HG02571 (cell line): ENCODE data around the gene TXNDC2.
"Not testable (repeated sequence)": the region's sequence is repeated elsewhere in the genome, so short reads cannot be mapped to it uniquely, and the experiment has no call there.

Experiments used
- ATAC-seq: cut with Tn5 transposase; IDR thresholded peaks from one replicate; pipeline ENCODE4 v1.9.1; 2021; ENCODE audit warnings: mild to moderate bottlenecking, moderate library complexity; ENCODE audit not compliant: unreplicated experiment

TXNDC2 gene

DNA sequence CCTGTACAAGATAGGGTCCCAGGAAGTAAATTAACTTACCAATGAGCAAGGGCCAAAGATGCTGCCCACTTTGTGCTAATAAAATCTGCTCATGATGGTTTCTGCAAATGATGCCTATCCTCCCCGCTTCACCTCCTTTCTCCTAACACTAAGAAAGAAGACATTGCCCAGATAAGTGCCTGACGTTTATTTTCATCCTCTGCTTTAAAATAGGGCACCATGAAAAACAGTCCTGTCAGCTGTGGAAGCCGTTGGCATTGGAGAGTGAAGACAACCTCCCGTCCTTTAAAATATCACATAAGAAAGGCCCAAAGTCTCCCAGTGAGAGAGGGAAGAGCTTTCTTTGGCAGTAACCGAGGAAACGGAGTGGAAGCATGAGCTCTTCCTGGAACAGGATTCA, 1.7 kb upstream of the TXNDC2 start:
- no peak for ATAC-seq

DNA sequence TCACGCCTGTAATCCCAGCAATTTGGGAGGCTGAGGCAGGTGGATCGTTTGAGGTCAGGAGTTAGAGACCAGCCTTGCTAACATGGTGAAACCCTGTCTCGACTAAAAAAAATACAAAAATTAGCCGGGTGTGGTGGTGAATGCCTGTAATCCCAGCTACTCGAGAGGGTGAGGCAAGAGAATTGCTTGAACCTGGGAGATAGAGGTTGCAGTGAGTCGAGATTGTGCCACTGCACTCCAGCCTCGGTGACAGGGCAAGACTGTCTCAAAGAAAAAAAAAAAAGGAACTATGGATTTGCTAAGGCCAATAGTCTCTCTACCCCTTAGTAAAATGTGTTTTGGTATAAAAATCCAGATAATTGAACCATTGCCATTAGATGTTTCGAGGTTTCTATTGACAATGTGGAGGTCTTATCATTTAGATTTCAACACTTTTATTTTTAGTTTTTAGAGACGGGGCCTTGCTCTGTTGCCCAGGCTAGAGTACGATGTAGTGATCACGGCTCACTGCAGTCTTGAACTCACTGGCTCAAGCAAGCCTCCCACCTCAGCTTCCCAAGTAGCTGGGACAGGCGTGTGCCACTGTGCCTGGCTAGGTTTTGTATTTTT, 1.1 kb upstream of the TXNDC2 start:
- ATAC-seq: no peak

DNA sequence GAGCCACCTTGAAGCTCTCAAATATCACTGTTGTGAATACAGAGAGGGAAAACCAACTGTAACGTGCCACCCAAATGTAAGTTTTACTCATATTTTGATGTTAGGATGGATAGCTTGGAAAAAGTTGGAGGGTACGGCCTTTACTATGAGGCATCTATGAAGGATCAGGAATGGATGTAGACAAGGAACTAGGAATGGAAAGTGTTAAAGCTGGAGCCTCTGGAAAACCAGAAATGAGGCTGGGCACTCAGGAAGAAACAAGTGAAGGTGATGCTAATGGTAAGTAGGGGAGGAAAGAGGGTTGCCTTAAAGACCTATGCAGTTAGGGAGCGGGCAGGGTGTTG, 204 bp downstream of the TXNDC2 start:
- ATAC-seq: no peak

DNA sequence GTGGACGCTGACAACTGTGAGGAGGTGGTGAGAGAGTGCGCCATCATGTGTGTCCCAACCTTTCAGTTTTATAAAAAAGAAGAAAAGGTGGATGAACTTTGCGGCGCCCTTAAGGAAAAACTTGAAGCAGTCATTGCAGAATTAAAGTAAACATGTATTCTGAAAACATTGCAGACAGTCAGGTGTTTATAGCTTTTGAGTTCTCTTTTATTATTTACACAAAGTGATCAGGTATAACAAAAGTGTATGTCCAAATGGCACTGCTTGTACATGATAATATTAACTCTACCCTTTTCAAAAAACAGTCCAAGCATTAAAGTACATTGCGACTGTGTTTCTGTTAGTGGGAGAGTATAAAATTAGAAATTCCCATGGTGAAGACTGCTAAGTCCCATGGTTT, 2.2 kb downstream of the TXNDC2 start:
- no peak for ATAC-seq

DNA sequence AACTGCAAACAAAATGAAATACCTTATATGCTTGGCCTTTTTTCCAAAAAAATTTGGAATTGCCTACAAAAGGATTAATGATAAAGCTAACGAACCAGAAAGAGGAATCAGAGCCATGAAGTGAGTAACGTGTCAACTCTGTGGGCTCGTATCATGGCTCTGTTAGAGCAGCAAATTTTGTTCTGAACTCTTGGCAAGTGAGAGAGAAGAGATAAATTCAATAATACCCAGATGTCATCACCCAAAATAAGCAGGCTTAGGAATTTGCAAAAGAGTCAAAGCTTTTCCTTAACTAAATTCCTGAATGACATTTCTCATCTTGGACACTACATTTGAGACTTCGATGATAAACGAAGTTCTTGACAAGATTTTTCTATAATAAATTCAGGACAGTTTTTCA, 4.4 kb downstream of the TXNDC2 start:
- ATAC-seq: no peak

DNA sequence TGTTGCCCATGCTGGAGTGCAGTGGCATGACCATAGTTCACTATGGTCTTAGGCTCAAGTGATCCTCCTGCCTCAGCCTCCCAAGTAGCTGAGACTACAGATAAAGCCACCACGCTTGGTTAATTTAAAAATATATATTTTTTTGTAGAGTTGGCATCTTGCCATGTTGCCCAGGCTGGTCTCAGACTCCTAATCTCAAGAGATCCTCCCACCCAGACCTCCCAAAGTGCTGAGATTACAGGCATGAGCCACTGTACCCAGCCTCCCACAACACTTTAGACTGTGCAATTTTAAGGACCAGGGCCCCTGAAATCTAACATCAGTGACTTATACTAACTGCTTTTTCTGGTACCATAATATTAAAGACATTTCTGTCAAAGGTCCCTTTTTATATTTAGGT, 5.2 kb downstream of the TXNDC2 start:
- ATAC-seq: no peak

DNA sequence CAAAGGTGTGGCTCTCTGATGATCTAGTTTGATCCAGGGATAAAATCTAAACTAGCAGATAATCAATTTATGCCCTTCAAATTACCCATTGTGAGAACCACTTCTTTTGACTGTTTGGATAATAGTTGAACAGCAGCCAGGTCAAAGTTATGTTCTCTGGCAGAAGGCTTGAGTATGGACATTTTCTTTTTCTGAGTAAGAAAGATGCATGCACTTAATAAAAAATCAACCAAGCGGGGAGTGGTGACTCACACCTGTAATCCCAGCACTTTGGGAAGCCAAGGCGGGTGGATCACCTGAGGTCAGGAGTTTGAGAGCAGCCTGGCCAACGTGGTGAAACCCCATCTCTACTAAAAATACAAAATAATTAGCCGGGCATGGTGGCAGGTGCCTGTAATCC, 5.7 kb downstream of the TXNDC2 start:
- ATAC-seq: not testable (repeated sequence)

DNA sequence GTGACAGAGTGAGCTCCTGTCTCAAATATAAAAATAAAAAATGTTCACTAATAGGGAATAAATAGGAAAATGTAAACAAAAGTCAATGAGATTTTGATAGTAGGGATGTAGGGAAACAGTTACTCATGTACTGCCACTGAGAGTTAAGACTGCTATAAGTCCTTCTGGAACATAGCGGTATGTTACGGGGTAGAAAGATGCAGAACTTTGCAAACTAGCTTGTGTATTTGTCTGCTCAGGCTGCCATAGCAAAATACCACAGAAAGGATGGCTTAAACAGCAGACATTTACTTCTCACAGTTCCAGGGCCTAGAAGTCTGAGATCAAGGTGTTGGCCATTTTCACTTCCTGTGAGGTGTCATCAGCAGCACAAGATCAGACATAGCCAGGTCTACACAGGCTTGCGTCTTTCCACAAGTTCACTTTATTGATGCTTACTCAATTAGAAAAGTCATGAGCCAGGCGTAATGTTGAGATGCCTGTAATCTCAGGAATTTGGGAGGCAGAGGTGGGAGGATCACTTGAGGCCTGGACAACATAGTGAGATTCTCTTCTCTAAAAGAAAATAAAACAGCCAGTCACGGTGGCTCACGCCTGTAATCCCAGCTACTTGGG, 8.8 kb downstream of the TXNDC2 start:
- no peak for ATAC-seq

DNA sequence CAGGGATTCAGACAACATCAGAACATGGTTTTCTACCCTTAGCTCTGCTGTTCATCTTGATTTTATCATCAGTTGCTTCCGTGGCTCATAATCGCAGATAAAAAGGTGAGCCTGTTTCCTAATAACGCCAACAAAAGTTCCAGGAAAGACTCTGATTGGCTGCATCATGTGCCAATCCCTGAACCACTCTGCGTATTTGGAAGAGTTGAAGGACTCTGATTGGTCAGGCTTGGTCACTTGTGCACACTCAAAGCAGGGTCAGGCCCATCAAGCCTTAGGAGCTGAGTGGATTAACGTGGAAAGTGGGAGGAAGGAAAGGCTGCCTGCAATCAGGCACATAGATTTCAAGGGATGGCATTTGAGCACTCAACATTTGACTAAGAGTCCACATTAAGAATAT, 11.4 kb downstream of the TXNDC2 start:
- ATAC-seq: no peak

DNA sequence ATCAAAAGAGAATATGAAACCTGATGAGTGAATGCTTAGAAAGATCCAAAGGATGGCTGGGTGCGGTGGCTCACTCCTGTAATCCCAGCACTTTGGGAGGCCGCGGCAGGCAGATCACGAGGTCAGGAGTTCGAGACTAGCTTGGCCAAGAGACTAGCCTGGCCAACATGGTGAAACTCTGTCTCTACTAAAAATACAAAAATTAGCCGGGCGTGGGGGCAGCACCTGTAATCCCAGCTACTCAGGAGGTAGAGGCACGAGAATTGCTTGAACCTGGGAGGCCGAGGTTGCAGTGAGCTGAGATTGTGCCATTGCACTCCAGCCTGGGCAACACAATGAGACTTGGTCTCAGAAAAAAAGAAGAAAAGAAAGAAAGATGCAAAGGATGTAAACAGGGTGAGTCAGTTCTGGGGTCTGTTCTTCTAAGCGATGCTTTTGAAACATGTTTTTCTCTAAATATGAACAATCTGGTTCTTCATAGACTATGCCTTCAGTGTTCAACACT, 12.1 kb downstream of the TXNDC2 start:
- ATAC-seq: not testable (repeated sequence)

DNA sequence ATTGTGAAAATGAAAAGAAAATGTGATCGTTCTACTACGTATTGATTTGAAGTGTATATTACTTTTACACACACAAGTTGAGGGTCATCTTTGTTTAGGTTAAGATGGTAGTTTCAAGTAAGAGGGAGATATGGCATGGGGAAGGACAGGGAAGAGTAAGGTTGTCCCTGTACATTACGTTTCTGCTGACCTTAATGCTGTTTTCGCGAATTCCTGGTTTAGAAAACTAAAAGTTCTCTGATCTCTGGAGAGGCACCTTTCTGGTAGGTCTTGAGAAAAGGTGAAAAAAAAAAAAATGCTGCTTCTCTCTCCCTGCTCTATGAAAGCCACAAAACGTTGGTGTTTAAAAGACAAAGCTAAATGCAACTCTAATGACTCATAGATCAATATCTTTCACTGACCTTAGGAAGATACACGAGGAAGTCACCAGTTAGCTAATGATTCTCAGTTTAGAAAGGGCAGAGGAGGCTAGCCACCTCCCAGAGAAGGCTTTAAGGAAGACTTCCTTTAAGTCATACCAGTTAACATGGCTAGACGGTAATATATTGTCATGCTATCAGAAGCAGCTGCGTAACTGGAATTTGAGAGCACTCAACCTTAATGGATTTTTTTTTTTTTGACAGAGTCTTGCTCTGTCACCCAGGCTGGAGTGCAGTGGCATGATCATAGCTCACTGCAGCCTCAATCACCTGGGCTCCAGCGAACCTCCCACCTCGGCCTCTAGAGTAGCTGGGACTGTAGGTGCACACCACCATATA, 13.2 kb downstream of the TXNDC2 start:
- ATAC-seq: no peak

DNA sequence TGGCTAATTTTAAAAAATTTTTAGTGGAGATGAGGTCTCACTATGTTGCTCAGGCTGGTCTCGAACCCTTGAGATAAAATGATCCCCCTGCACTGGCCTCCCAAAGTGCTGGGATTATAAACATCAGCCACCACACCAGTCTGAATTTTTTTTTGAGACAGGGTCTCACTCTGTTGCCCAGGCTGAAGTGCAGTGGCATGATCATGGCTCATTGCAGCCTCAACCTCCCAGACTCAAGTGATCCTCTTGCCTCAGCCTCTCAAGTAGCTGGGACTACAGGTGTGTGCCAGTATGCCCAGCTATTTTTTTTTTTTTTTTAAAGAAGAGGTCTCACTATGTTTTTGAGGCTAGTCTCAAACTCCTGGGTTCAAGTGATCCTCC, 13.8 kb downstream of the TXNDC2 start:
- ATAC-seq: not testable (repeated sequence)

DNA sequence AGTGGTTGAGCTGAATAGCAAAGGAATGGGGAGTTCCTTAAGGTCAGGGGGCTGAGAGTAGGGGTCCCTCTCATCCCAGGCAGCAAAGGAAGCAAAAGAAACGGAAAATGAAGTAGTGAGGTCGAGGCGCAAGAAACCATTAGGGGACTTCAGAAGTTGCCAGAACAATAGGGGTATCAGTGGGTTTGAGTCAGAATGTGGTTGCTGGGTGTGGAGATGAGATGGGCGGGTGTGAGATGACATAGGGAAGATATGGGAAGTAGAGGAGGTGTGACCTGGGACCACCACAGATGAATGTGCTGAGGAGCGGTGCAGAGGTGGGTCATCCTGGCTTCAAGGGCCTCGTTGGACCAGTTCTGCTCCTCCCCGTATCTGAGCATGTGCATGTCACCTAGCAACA, 14.9 kb downstream of the TXNDC2 start:
- ATAC-seq: no peak

DNA sequence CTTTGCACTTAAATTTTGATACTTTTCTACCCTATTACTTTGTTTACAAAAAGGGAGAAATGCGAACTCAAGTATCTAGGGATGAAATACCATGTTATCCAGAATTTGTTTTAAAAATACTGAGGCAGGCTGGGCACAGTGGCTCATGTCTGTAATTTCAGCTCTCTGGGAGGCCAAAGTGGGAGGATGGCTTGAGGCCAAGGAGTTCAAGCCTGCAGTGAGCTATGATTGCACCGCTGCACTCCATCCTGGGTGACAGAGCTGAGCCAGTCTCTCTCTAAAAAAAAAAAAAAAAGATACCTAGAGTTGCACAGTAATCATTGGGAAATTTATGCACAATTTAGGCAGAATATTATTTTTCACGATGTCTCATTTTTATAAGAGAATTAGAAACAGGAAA, 15.6 kb downstream of the TXNDC2 start:
- ATAC-seq: no peak

DNA sequence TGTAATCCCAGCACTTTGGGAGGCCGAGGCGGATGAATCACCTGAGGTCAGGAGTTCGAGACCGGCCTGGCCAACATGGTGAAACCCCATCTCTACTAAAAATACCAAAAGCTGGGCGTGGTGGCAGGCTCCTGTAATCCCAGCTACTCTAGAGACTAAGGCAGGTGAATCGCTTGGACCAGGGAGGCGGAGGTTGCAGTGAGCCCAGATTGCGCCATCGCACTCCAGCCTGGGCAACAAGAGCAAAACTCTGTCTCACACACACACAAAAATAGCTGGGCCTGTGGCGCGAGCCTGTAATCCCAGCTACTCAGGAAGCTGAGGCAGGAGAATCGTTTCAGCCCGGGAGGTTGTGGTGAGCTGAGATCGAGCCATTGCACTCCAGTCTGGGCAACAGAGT, 16.5 kb downstream of the TXNDC2 start:
- not testable (repeated sequence) for ATAC-seq

DNA sequence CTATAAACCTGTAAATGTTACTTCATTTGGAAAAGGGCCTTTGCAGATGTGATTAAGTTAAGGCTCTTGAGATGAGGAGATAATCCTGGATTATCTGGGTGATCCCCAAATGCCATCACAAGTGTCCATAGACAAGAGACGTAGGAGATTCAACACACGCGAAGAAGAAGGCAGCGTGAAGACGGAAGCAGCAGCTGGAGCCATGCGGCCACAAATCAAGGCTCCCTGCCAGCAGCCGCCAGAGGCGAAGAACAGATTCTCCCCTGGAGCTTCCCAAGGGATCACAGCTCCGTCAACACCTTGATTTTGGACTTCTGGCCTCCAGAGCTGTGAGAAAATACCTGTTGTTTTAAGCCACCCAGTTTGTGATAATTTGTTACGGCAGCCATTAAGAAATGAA, 17.1 kb downstream of the TXNDC2 start:
- no peak for ATAC-seq

DNA sequence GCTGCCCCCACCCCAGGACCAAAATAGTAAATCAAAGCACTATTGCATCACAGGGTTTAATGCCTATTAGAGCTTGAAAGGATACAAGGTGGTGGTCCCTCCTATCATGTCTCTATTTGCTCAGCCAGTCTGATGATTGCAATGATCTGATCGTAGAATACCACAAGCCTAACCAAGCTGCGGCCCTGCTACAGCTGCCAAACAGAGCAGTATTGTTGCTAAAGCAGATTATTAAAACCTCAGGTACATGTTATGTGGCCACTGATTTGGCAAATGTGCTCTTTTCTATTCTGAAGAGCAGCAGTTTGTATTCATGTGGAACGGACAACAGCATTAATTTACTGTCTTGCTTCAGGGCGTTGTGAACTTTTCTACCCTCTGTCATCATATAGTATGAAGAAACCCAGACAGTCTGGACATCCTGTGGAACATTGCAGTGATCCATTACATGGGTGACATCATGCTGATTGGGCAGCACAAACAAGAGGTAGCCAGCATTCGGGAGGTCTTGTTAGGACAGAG, 19.7 kb downstream of the TXNDC2 start:
- no peak for ATAC-seq

DNA sequence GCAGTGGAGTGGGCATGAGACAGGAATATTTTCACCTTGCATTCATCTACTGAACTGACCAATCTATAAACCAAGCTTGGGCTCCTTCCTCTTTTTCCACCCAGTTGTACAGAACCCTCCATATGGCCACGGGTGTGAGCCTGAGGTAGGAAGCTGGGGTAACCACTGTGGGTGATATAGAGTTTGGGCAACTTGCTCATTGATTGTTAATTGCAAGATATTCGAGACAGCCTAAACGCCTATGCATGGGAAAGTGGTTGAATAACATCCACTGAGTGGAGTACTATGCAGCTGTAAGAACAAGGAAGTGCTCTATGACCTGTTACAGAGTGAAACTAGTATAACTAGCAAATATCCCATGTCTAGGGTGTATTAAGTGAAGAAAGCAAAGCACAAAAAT, 20.7 kb downstream of the TXNDC2 start:
- no peak for ATAC-seq

DNA sequence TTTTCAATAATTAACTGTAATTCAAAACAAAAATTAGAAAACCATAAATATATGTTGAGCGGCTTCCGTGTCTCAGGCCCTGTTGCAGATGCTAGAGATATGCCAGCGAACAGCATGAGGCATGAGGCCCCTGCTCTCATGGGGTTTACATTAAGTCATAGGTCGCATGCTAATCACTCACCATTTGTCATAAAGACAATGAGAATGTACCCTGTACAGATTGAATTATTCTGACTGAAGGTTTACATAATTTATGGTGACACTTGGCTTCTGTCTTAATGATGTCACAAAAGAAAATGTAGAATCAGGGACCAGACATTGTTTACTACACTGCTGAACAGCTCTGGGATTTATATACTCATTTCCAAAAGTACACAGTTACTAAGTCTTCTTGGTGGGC, 22.1 kb downstream of the TXNDC2 start:
- ATAC-seq: no peak

DNA sequence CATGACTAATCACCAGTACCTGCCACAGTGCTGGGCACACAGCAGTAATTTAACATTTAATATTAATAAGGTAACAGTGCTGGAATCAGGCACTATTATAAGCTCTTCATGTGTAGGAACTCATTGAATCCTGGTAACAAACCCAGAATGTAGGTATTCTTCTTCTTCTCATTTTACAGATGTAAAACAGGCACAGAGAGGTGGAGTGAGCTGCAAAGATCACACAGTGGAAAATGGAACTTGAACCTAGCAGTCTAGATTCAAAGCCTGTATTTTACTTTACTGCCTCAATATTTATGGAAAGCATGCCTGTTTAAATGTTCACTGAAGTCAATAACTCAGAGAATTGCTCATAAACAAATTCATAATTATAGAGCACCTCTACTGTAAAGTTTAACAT, 24.3 kb downstream of the TXNDC2 start:
- no peak for ATAC-seq

DNA sequence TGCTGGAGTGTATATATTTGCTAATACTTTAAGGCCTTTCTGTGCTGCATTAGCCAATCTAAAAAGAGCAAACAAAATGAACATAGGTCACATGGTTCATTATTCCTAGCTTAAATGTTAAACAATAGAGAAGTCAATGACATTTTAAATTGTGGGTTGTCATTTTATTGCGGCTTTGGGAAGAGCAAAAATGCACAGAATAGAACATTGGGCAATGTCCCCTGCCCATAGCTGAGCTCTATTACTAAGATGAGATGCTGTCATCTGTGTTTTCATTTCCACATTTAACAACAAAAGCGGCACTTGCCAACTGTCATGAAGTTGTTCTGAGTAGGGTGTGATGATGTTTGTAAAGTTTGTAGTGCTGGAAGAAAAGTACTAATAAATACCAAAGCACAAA, 24.9 kb downstream of the TXNDC2 start:
- ATAC-seq: no peak

DNA sequence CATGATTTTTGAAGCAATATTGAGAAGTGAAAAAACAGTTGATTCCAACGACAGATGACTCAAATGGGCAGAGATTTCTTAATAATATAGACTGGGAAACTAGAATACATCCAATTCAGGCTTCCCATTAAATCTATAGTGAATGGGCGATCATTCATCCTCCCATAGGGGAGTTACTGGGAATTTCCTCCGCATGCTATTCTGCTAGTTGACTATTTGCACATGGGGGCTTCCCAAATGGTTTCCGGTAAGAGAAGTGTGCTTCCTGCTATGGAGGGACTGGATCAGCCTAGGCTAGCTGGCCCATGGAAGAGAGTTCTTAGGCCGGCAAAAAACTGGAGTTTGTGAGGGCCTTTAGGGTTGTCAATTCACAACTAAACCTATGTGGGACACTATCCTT, 25.5 kb downstream of the TXNDC2 start:
- no peak for ATAC-seq
